Adrenal gland (tissue), 12 donors: ENCODE results near the gene GRAMD1B. TPM values are rescaled to one million over a fixed set of nuclear protein-coding genes. Genes with fewer than 3 reads are reported as not detected.

ENCODE experiments used
- DNase-seq, 7 donors: peaks; one replicate each; pipeline ENCODE4 v3.0.0-alpha.2; 2019 to 2020
- H3K27ac ChIP-seq, 5 donors: fragments of 200-600 bp; sonication (generic) in 4 of 5; 1 replicate in 3 of 5; 2 replicates in 2 of 5; pipeline versions ENCODE4 v1.5.1 to v1.8.0; 2016 to 2020; ENCODE audit warnings: mild to moderate bottlenecking in 1 of 5
- H3K27me3 ChIP-seq: fragments of 200-600 bp; 2 replicates; pipeline ENCODE4 v1.8.0; 2021
- H3K36me3 ChIP-seq, 2 donors: fragments of 200-600 bp; replicated peaks in 1 of 2; 1 replicate in 1 of 2; 2 replicates in 1 of 2; pipeline versions ENCODE4 v1.5.1 to v1.8.0; 2018 to 2022
- H3K4me1 ChIP-seq, 2 donors: fragments of 200-600 bp; replicated peaks in 1 of 2; 1 replicate in 1 of 2; 2 replicates in 1 of 2; pipeline versions ENCODE4 v1.5.1 to v1.8.0; 2018 to 2021
- H3K4me3 ChIP-seq, 4 donors: fragments of 200-600 bp; sonication (generic) in 3 of 4; one replicate each; pipeline ENCODE4 v1.5.1; 2016 to 2018
- H3K9me3 ChIP-seq, 3 donors: fragments of 200-600 bp; sonication (generic) in 1 of 3; replicated peaks in 1 of 3; 1 replicate in 2 of 3; 2 replicates in 1 of 3; pipeline versions ENCODE4 v1.5.1 to v1.8.0; 2016 to 2021
- POLR2A ChIP-seq, 2 donors: fragments of 450-650 bp; IDR thresholded peaks; one replicate each; pipeline ENCODE4 v1.6.1; 2017; ENCODE audit warnings: antibody characterized with exemption in 2 of 2, mild to moderate bottlenecking in 2 of 2, moderate library complexity in 1 of 2
- WGBS, 4 donors: extraction: QIAGEN DNeasy Blood & Tissue Kit in 2 of 4; methylation state at CpG; one replicate each; pipeline versions ENCODE4 v1.1.5 to v1.1.7; 2013 to 2017; 5-methylcytosine and 5-hydroxymethylcytosine counted together
- intact Hi-C, 2 donors: fragments of 100-400 bp; cut with DNase I; formaldehyde crosslinking; loops; one replicate each; pipeline versions ENCODE4 v1.14.1 to v1.15.0; 2022 to 2023
- polyA plus RNA-seq, 3 donors: library from polyadenylated mRNA; stranded (reverse); fragments of 200-250 nt in 2 of 3; fragments of 350-450 nt in 1 of 3; fragmentation: Illumina TruSeq in 1 of 3; extraction: RNeasy Lipid Tissue Mini Kit (QIAGEN cat#74804) in 1 of 3; gene quantifications; one replicate each; pipeline ENCODE4 v1.2.3, GENCODE V29; 2013 to 2014
- total RNA-seq, 9 donors: library from RNA; depleted of rRNA in 4 of 9; stranded (reverse); fragments of >200 nt in 4 of 9; fragments of 120-200 nt in 1 of 9; fragmentation: NEBNext Ultra II Directional in 1 of 9; extraction: Animal tissue kit (Norgen Biotek cat#: 25700) in 1 of 9; gene quantifications; one replicate each; pipeline versions ENCODE4 v1.1.0 to v1.2.4, GENCODE V29; 2013 to 2023
- TF ChIP-seq, protein P1 (sequence below), 6 experiments: fragments of 450-650 bp in 4 of 6; fragments of 200-600 bp in 2 of 6; sonication (generic) in 1 of 6; IDR thresholded peaks; 1 replicate in 5 of 6; 2 replicates in 1 of 6; pipeline versions ENCODE4 v1.5.1 to v1.8.0; 2016 to 2021; ENCODE audit warnings: antibody characterized with exemption in 6 of 6, mild to moderate bottlenecking in 2 of 6, moderate library complexity in 1 of 6
- donor health status: healthy with polysubstance abuse.
- donor health status: Bipolar disorder and iron deficiency.
- donor health status: DM: yes; HTN: yes; CAD: no.
- donor health status: DM: no; HTN: no; CAD: no.
- donor health status: DM: no; HTN: no; CAD: no.
- donor health status: DM: yes; HTN: yes; CAD: no.

GRAMD1B gene
- total and polyA plus RNA-seq, 12 donors = 101 to 1,898 (median 285) TPM

DNA sequence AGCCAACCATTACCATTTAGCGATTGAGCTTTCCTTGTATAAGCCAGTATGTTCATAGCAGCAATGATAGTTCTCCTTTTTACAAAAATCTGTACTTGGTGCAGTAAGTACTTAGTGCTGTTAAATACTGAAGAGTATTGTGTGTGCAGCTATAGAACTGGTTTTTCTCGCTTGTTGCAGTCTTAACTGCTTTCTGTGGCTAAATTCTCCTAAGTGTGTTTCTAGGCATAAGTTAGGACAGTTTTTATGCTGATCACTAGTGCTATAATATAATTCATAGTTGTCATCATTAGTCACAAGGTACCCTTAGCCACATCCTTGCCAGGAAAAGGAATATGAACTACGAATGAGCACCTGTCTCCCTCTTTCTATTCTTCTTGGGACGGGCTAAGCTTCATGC lies 107.7 kb downstream of the GRAMD1B start:
- H3K27ac ChIP-seq = peak overlapping the region in 4 of 5 donors; percentile 10 to 89 (median 80)
- WGBS, 4 donors = 79 to 87% (median 82%) methylated on average over 4 of the region's 4 CpGs
- H3K4me1 ChIP-seq = peaks cover 46 to 66% of the 10 kb centered on the region in 2 donors
- no peak for DNase-seq
- H3K27me3 ChIP-seq = no peaks in the 10 kb centered on the region
- H3K4me3 ChIP-seq = no peak overlapping the region
- H3K9me3 ChIP-seq = no peaks in the 10 kb centered on the region
- intact Hi-C loops = no loop called here
- H3K36me3 ChIP-seq = no peaks in the 10 kb centered on the region
- TF ChIP-seq POLR2A (IDR thresholded peaks at IDR 0.05) = no peak
- TF ChIP-seq, protein P1, sequence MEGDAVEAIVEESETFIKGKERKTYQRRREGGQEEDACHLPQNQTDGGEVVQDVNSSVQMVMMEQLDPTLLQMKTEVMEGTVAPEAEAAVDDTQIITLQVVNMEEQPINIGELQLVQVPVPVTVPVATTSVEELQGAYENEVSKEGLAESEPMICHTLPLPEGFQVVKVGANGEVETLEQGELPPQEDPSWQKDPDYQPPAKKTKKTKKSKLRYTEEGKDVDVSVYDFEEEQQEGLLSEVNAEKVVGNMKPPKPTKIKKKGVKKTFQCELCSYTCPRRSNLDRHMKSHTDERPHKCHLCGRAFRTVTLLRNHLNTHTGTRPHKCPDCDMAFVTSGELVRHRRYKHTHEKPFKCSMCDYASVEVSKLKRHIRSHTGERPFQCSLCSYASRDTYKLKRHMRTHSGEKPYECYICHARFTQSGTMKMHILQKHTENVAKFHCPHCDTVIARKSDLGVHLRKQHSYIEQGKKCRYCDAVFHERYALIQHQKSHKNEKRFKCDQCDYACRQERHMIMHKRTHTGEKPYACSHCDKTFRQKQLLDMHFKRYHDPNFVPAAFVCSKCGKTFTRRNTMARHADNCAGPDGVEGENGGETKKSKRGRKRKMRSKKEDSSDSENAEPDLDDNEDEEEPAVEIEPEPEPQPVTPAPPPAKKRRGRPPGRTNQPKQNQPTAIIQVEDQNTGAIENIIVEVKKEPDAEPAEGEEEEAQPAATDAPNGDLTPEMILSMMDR (IDR thresholded peaks at IDR 0.05) = no peak

DNA sequence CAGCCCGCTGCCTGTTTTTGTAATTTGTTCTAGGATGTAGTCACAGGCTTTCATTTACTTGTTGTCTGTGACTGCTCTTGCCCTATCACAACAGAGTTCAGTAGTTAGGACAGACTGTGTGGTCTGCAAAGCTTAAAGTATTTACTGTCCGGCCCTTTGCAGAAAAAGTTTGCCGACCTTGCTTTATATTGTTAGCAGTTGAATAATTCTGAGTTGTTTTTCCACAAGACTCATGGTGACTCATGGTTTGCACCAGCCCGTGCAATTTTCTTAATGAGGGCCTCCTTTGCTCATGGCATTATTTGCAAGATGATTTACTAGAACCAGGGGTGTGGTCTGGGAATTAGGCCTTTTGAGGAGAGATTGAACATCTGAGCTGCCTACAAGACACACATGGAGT lies 113.7 kb downstream of the GRAMD1B start:
- no peaks in the 10 kb centered on the region for H3K36me3 ChIP-seq
- no peaks in the 10 kb centered on the region for H3K9me3 ChIP-seq
- WGBS, 4 donors = 41 to 47% (median 45%) methylated on average over 4 of the region's 4 CpGs
- TF ChIP-seq POLR2A (IDR thresholded peaks at IDR 0.05) = peak in 1 of 2 donors; percentile 48
- TF ChIP-seq, protein P1 (IDR thresholded peaks at IDR 0.05) = no peak
- intact Hi-C loops = no loop called here
- no peaks in the 10 kb centered on the region for H3K27me3 ChIP-seq
- DNase-seq = peak in 6 of 7 donors; percentile 65 to 77 (median 70)
- H3K27ac ChIP-seq = peak overlapping the region; percentile 50 to 91 (median 89)
- H3K4me3 ChIP-seq = no peak overlapping the region
- H3K4me1 ChIP-seq = peaks cover 56 to 84% of the 10 kb centered on the region in 2 donors

DNA sequence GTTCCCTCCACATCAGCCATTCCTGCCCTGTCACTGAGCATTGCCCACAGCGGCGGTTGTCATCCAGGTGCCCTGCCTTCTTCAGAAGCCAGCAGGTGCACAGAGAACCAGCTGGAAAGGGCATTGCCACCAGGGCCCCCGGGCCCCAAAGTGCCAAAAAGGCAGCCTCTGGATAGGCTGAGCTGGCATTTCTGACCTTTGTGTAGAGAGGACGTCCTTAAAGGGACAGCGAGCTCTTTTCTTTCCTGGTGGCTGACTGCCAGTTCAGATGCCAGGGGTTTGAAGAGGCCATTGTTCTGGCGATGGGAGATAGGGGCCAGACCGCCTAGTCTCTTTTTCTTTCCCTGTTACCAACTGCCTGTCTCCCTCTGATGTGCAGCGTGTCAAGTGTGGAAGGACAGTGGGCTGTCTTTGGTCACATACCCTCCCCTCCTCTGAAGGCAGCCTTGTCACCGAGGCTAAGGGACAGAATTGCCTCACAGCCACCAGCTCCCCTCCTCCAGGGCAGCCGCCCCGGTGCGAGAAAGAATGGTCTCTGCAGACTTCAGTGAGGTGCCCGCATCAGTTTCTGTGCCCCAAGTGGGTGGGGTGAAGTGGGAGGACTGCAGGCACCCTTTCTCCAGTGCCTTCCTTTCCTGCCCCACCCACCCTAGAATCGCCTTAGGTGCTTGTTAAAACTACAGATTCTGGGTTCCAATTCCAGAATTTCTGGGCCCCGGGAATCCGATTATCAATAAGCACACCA lies 114.7 kb downstream of the GRAMD1B start:
- intact Hi-C loops = no loop called here
- DNase-seq = peak in 5 of 7 donors; percentile 60 to 66 (median 61)
- no peaks in the 10 kb centered on the region for H3K9me3 ChIP-seq
- WGBS, 4 donors = 48 to 66% (median 54%) methylated on average over 13 to 16 of the region's 16 CpGs
- no peaks in the 10 kb centered on the region for H3K36me3 ChIP-seq
- H3K27me3 ChIP-seq = no peaks in the 10 kb centered on the region
- peak overlapping the region; percentile 68 to 91 (median 89) for H3K27ac ChIP-seq
- peaks cover 53 to 85% of the 10 kb centered on the region in 2 donors for H3K4me1 ChIP-seq
- H3K4me3 ChIP-seq = peak overlapping the region in 1 of 4 donors; percentile 24
- no peak for TF ChIP-seq POLR2A (IDR thresholded peaks at IDR 0.05)
- TF ChIP-seq, protein P1 (IDR thresholded peaks at IDR 0.05) = no peak

DNA sequence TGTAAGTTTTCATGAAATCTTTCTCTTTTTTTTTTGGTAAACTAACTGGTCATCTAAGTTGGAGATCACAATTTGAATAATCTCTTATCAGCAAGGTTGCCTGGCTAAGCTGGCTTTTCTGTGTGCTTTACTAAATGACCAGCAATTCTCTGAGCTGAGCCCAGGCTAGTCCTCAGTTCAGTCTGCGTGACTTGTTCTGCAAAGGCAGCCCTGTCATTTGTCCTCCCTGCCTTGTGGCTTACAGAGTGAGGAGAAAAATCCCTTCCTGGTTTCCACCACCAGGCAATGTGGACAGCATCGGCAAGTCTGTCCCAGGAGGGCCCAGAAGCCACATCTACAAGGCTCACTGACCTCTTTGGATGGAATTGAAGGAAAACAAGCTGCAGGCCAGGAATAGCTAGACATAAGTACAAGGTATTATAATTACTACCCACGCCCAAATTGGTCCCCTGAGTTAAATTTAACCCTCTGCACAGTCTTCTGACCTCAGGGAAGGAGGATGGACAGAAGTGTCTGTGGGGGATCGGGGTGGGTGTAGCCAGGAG lies 115.7 kb downstream of the GRAMD1B start:
- TF ChIP-seq, protein P1 (IDR thresholded peaks at IDR 0.05) = no peak
- peak in 1 of 2 donors; percentile 49 for TF ChIP-seq POLR2A (IDR thresholded peaks at IDR 0.05)
- WGBS, 4 donors = 43 to 67% (median 62%) methylated on average over 4 of the region's 4 CpGs
- DNase-seq = peak in 4 of 7 donors; percentile 54 to 65 (median 61)
- Histone ChIP-seq H3K4me3 (no peak overlapping the region), H3K4me1 (peaks cover 43 to 76% of the 10 kb centered on the region in 2 donors), H3K27ac (peak overlapping the region; percentile 68 to 91 (median 89)), H3K9me3 (no peaks in the 10 kb centered on the region), H3K27me3 (no peaks in the 10 kb centered on the region), H3K36me3 (no peaks in the 10 kb centered on the region)
- intact Hi-C loops = no loop called here
